Progenitor cell of endocrine pancreas (in vitro differentiated cells): ENCODE results near the gene TPPP. TPM values are rescaled to one million over a fixed set of nuclear protein-coding genes. Genes with fewer than 3 reads are reported as not detected.

Experiments
- DNase-seq: peaks from one replicate; pipeline ENCODE4 v3.0.0; 2021; ENCODE audit warnings: low spot score; ENCODE audit not compliant: unreplicated experiment
- H3K27ac Mint-ChIP-seq: 2 replicates; pipeline ENCODE4 v1.8.0; 2021; ENCODE audit warnings: mild to moderate bottlenecking, moderate library complexity, mixed read lengths
- H3K27me3 Mint-ChIP-seq: 2 replicates; pipeline ENCODE4 v1.8.0; 2021; ENCODE audit warnings: mixed read lengths
- H3K36me3 Mint-ChIP-seq: 2 replicates; pipeline ENCODE4 v1.8.0; 2022; ENCODE audit warnings: mixed read lengths; ENCODE audit not compliant: insufficient read depth
- H3K4me1 Mint-ChIP-seq: 2 replicates; pipeline ENCODE4 v1.8.0; 2021; ENCODE audit warnings: low read depth, mixed read lengths
- H3K4me3 Mint-ChIP-seq: 2 replicates; pipeline ENCODE4 v1.8.0; 2021; ENCODE audit warnings: low read depth, mild to moderate bottlenecking, moderate library complexity, mixed read lengths
- H3K9me3 Mint-ChIP-seq: 2 replicates; pipeline ENCODE4 v1.8.0; 2021; ENCODE audit warnings: low read depth, mixed read lengths
- CTCF ChIP-seq: fragments of 200-600 bp; sonication (generic); IDR thresholded peaks from one replicate; pipeline ENCODE4 v1.5.0; 2021; ENCODE audit warnings: antibody characterized with exemption, mild to moderate bottlenecking; ENCODE audit not compliant: unreplicated experiment
- total RNA-seq: library from RNA; stranded (reverse); gene quantifications from 2 replicates; pipeline ENCODE4 v1.2.1, GENCODE V29; 2021

TPPP gene
- total RNA-seq, 1 donor from 2014 or later: 2.9 TPM

GRCh38 chr5:619444-619843 lies 73.7 kb downstream of the TPPP start:
- Mint-ChIP-seq H3K4me1 (no peaks in the 10 kb centered on the region), H3K4me3 (no peak overlapping the region), H3K27ac (no peak overlapping the region), H3K9me3 (peaks cover 5% of the 10 kb centered on the region), H3K27me3 (no peaks in the 10 kb centered on the region), H3K36me3 (peaks cover 13% of the 10 kb centered on the region)
- DNase-seq: no peak
- TF ChIP-seq CTCF: no peak

GRCh38 chr5:618450-618849 lies 74.7 kb downstream of the TPPP start:
- no peak overlapping the region for H3K27ac Mint-ChIP-seq

GRCh38 chr5:617896-618295 lies 75.3 kb downstream of the TPPP start:
- H3K4me1 Mint-ChIP-seq: peaks cover 4% of the 10 kb centered on the region
- H3K27ac Mint-ChIP-seq: no peak overlapping the region
- no peak overlapping the region for H3K4me3 Mint-ChIP-seq
- TF ChIP-seq CTCF: no peak
- peaks cover 15% of the 10 kb centered on the region for H3K36me3 Mint-ChIP-seq
- peaks cover 5% of the 10 kb centered on the region for H3K9me3 Mint-ChIP-seq
- no peaks in the 10 kb centered on the region for H3K27me3 Mint-ChIP-seq
- no peak for DNase-seq

More at GRCh38 chr5:618450-618849, 74.7 kb downstream of the TPPP start:
- Mint-ChIP-seq H3K4me3 (no peak overlapping the region), H3K4me1 (peaks cover 1% of the 10 kb centered on the region), H3K9me3 (peaks cover 5% of the 10 kb centered on the region), H3K36me3 (peaks cover 13% of the 10 kb centered on the region), H3K27me3 (no peaks in the 10 kb centered on the region)
- no peak for DNase-seq
- no peak for TF ChIP-seq CTCF

GRCh38 chr5:616484-617039 lies 76.6 kb downstream of the TPPP start:
- Mint-ChIP-seq H3K4me3 (no peak overlapping the region), H3K27me3 (no peaks in the 10 kb centered on the region), H3K9me3 (peaks cover 5% of the 10 kb centered on the region), H3K4me1 (peaks cover 6% of the 10 kb centered on the region), H3K36me3 (peaks cover 16% of the 10 kb centered on the region), H3K27ac (no peak overlapping the region)
- TF ChIP-seq CTCF: peak; percentile 20
- DNase-seq: no peak

- Mint-ChIP-seq H3K4me1 (peaks cover 8% of the 10 kb centered on the region), H3K36me3 (peaks cover 14% of the 10 kb centered on the region), H3K9me3 (peaks cover 5% of the 10 kb centered on the region), H3K27ac (peak overlapping the region; percentile 91), H3K4me3 (peak overlapping the region; percentile 83), H3K27me3 (peaks cover 4% of the 10 kb centered on the region)
- no peak for TF ChIP-seq CTCF
- no peak for DNase-seq
Observed at GRCh38 chr5:612498-613424, 80.4 kb downstream of the TPPP start.
